Panc1 (cell line): Measurements from ENCODE around the gene AP1S2. TPM values are rescaled to one million over a fixed set of nuclear protein-coding genes. Genes with fewer than 3 reads are reported as not detected.

Experiments
- ATAC-seq: fragments of 200-7000 bp; cut with Tn5 transposase; 2 replicates; pipeline ENCODE4 v1.9.1; 2020; ENCODE audit warnings: mild to moderate bottlenecking, moderate library complexity
- BruUV-seq: library from RNA; stranded (reverse); fragments of 400-500 nt; replicated peaks from 2 replicates; lab custom pipeline; 2021; lab: Mats Ljungman, UMichigan
- CTCF ChIA-PET: fragments of 300-600 bp; sonication (Branson Sonifier 250); formaldehyde crosslinking; loops from one replicate; lab custom pipeline; 2022; ENCODE audit warnings: antibody characterized with exemption; lab: Charles Lee
- POLR2A ChIA-PET: fragments of 300-600 bp; sonication (Branson Sonifier 250); formaldehyde crosslinking; loops from one replicate; lab custom pipeline; 2022; ENCODE audit warnings: antibody characterized with exemption; lab: Charles Lee
- DNase-seq: peaks from one replicate; pipeline ENCODE4 v3.0.0-alpha.2; 2010; ENCODE audit warnings: low read depth, low spot score
- H3K27ac ChIP-seq: 2 replicates; pipeline ENCODE4 v1.5.1; 2011; ENCODE audit warnings: mild to moderate bottlenecking, low read length, inconsistent platforms
- H3K27me3 ChIP-seq: fragments of 200-500 bp; sonication (Bioruptor generic); 2 replicates; pipeline ENCODE4 v1.6.0; 2014; ENCODE audit warnings: low read length, inconsistent platforms; ENCODE audit not compliant: control insufficient read depth, insufficient read depth
- H3K36me3 ChIP-seq: fragments of 200-500 bp; sonication (Bioruptor generic); 2 replicates; pipeline ENCODE4 v1.5.1; 2014; ENCODE audit warnings: inconsistent platforms, mild to moderate bottlenecking, low read length, moderate library complexity; ENCODE audit not compliant: control insufficient read depth, insufficient read depth
- H3K4me1 ChIP-seq: 2 replicates; pipeline ENCODE4 v1.5.1; 2011; ENCODE audit warnings: inconsistent platforms, mild to moderate bottlenecking, low read length, moderate library complexity; ENCODE audit not compliant: control insufficient read depth, insufficient read depth
- H3K4me3 ChIP-seq, 2 experiments: 2 replicates each; pipeline ENCODE4 v1.5.1; 2011 to 2012; ENCODE audit warnings: low read depth in 2 of 2, low read length in 2 of 2, mild to moderate bottlenecking in 2 of 2, inconsistent platforms in 1 of 2, moderate library complexity in 1 of 2
- H3K9me3 ChIP-seq: fragments of 200-500 bp; sonication (Bioruptor generic); 2 replicates; pipeline ENCODE4 v1.5.1; 2014; ENCODE audit warnings: low read depth, mild to moderate bottlenecking, inconsistent platforms, low read length, moderate library complexity; ENCODE audit not compliant: control insufficient read depth, insufficient read depth
- POLR2AphosphoS5 ChIP-seq: IDR thresholded peaks from 2 replicates; pipeline ENCODE4 v1.6.1; 2012; ENCODE audit warnings: mild to moderate bottlenecking, low read depth, low read length, moderate library complexity
- SIN3A ChIP-seq: IDR thresholded peaks from 2 replicates; pipeline ENCODE4 v1.6.1; 2012; ENCODE audit warnings: low read depth, mild to moderate bottlenecking, low read length, moderate library complexity, borderline replicate concordance; ENCODE audit not compliant: insufficient read depth
- TCF7L2 ChIP-seq: IDR thresholded peaks from 2 replicates; pipeline ENCODE4 v1.6.1; 2011; ENCODE audit warnings: mild to moderate bottlenecking, low read depth, low read length, inconsistent platforms
- in situ Hi-C: cut with HindIII; loops from 2 replicates; pipeline ENCODE4 v1.10.0; 2016; ENCODE audit warnings: low sequenced_read_pairs, low pct_unique_long_range_greater_than_20kb
- intact Hi-C: fragments of 100-400 bp; cut with micrococcal nuclease; formaldehyde crosslinking; loops from one replicate; pipeline ENCODE4 v1.10.0; 2022; ENCODE audit not compliant: unreplicated experiment
- total RNA-seq: library from RNA; stranded (reverse); gene quantifications from one replicate; pipeline ENCODE4 v1.2.1, GENCODE V29; 2021; ENCODE audit not compliant: unreplicated experiment
- TF ChIP-seq, protein P1 (sequence below): fragments of 450-650 bp; IDR thresholded peaks from 2 replicates; pipeline ENCODE4 v1.5.1; 2017; ENCODE audit warnings: mild to moderate bottlenecking
- TF ChIP-seq, protein P2 (sequence below), 2 experiments: IDR thresholded peaks; 2 replicates each; pipeline ENCODE4 v1.6.1; 2011 to 2012; ENCODE audit warnings: low read depth in 2 of 2, control low read depth in 1 of 2, low read length in 1 of 2, mild to moderate bottlenecking in 1 of 2, moderate library complexity in 1 of 2; ENCODE audit not compliant: insufficient read depth in 1 of 2

The AP1S2 gene
- total RNA-seq, 1 experiment from 2014 or later = 14.7 TPM

DNA sequence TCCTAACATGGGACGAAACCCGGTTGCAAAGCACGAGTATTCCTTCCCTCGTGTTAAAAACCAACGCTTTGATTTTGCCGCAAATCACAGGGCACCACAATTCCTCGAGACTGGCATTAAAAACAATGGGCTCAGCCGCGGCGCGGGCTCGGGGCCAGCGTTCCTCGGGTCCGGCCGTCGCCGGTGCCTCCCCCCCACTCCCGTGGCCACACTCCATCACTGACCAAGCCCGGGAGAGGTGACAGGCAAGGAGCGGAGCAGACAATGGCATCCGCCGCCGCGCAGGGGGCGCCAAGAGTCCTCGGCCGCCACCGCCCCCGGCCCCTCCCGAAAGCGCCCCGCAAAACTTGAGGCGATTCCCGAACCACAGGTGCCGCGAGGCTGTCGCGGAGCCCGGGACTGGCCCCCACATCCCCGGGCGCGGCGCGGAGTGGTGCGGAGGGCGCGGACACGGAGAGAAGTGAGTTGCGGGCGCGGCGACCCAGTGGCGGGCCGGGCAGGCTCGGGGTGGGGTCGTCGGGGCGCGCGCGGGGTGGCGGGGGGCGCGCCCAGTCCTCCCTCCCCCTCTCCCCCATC is 445 bp downstream of the AP1S2 start:
- ChIA-PET CTCF (no interaction called here), POLR2A (no interaction called here)
- DNase-seq (no peak), ATAC-seq (peak; percentile 68)
- in situ Hi-C loops = no loop called here
- peak overlapping the region; percentile 7; the same call in 1 of the 2 replicates for H3K27ac ChIP-seq
- BruUV-seq = no TSS peak
- TF ChIP-seq POLR2AphosphoS5 (no peak), SIN3A (no peak), TCF7L2 (peak; percentile 40; the same call in 1 of the 2 replicates)
- TF ChIP-seq, protein P1, sequence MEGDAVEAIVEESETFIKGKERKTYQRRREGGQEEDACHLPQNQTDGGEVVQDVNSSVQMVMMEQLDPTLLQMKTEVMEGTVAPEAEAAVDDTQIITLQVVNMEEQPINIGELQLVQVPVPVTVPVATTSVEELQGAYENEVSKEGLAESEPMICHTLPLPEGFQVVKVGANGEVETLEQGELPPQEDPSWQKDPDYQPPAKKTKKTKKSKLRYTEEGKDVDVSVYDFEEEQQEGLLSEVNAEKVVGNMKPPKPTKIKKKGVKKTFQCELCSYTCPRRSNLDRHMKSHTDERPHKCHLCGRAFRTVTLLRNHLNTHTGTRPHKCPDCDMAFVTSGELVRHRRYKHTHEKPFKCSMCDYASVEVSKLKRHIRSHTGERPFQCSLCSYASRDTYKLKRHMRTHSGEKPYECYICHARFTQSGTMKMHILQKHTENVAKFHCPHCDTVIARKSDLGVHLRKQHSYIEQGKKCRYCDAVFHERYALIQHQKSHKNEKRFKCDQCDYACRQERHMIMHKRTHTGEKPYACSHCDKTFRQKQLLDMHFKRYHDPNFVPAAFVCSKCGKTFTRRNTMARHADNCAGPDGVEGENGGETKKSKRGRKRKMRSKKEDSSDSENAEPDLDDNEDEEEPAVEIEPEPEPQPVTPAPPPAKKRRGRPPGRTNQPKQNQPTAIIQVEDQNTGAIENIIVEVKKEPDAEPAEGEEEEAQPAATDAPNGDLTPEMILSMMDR = peak; percentile 46
- TF ChIP-seq, protein P2, sequence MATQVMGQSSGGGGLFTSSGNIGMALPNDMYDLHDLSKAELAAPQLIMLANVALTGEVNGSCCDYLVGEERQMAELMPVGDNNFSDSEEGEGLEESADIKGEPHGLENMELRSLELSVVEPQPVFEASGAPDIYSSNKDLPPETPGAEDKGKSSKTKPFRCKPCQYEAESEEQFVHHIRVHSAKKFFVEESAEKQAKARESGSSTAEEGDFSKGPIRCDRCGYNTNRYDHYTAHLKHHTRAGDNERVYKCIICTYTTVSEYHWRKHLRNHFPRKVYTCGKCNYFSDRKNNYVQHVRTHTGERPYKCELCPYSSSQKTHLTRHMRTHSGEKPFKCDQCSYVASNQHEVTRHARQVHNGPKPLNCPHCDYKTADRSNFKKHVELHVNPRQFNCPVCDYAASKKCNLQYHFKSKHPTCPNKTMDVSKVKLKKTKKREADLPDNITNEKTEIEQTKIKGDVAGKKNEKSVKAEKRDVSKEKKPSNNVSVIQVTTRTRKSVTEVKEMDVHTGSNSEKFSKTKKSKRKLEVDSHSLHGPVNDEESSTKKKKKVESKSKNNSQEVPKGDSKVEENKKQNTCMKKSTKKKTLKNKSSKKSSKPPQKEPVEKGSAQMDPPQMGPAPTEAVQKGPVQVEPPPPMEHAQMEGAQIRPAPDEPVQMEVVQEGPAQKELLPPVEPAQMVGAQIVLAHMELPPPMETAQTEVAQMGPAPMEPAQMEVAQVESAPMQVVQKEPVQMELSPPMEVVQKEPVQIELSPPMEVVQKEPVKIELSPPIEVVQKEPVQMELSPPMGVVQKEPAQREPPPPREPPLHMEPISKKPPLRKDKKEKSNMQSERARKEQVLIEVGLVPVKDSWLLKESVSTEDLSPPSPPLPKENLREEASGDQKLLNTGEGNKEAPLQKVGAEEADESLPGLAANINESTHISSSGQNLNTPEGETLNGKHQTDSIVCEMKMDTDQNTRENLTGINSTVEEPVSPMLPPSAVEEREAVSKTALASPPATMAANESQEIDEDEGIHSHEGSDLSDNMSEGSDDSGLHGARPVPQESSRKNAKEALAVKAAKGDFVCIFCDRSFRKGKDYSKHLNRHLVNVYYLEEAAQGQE (IDR thresholded peaks at IDR 0.05; ENCODE audit: insufficient read depth in 1 of 2, low read depth in 2 of 2, low read length in 1 of 2) = no peak
- no peaks in the 10 kb centered on the region for H3K4me1 ChIP-seq
- peak overlapping the region; percentile 56 to 66 for H3K4me3 ChIP-seq
- no peaks in the 10 kb centered on the region for H3K27me3 ChIP-seq
- no peaks in the 10 kb centered on the region for H3K9me3 ChIP-seq
- no peaks in the 10 kb centered on the region for H3K36me3 ChIP-seq
- intact Hi-C loops = no loop called here

DNA sequence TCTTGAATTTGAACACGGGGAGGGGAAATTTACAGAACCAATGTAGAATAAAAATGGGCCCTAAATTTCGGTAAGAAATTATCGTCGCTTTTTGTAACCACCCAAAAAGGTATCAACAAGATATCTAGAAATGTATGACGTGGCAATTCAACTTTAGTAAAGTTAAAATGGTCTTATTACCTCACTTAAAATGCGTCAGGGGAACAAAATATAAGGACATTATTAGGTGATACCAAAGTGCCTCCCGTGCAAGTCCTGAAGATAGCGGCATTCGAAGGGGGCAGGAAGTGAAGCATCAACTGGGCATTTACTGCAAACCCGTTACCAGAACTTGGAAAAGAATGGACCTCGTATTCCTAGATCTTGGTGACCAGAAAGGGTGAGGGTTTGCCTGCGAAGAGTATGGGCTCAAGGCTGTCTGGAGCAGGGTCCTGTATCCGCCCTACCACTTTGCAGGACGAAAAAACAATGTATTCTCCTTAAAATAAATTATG is 980 bp downstream of the AP1S2 start:
- ChIA-PET CTCF (no interaction called here), POLR2A (no interaction called here)
- no peak for ATAC-seq
- intact Hi-C loops = no loop called here
- Histone ChIP-seq H3K27ac (peak overlapping the region; percentile 7; the same call in 1 of the 2 replicates), H3K36me3 (no peaks in the 10 kb centered on the region), H3K4me3 (peak overlapping the region; percentile 56 to 66), H3K27me3 (no peaks in the 10 kb centered on the region), H3K4me1 (no peaks in the 10 kb centered on the region), H3K9me3 (no peaks in the 10 kb centered on the region)
- BruUV-seq = no TSS peak
- TF ChIP-seq SIN3A = no peak
- TF ChIP-seq POLR2AphosphoS5 = no peak
- TF ChIP-seq, protein P1 = no peak
- TF ChIP-seq, protein P2 (IDR thresholded peaks at IDR 0.05; ENCODE audit: insufficient read depth in 1 of 2, low read depth in 2 of 2, low read length in 1 of 2) = no peak
- no peak for TF ChIP-seq TCF7L2
- in situ Hi-C loops = no loop called here
- DNase-seq = no peak
